ENCODE measurements around the gene PAX8. TPM values are rescaled to one million over a fixed set of nuclear protein-coding genes. Genes with fewer than 3 reads are reported as not detected.

Gene PAX8
- total RNA-seq, 1 donor from 2014 or later, result 56.9 TPM

- H3K27me3 Mint-ChIP-seq, result peaks cover 73% of the 10 kb centered on the region
- no peak overlapping the region for H3K27ac Mint-ChIP-seq
Measured at GRCh38 chr2:113260991-113261390, 17.7 kb downstream of the PAX8 start.

DNA sequence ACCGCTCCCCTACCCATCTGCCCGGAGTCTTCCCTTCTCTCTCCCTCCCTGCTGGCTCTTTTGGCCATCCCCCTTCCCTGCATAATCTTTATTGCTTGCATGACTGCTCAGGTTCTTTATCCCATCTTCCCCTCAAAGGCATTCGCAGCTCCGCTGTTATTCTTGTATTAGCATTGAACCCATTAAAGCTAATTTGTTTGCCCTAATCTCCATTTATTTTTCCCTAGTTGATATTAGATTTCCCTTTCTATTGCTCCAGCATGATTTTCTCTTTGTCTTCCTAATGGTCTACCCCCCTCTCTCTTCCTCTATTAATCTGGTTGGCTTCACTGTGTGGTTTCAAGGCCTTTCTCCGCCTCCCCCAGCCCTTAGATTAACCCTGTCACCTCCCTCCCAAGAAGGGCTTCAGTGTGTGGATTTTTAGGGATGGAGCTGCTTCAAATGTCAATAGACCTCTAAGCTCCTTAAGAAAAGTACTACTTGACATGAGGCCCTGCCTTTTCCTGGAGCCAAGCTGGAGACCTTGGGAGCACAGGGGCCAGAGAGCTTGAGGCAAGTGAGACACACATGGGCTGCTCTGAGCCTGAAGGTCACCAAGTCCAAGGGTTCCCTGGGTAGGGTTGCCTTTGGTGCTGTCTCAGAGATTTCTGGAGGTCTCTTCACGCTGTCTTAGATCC, 20.1 kb downstream of the PAX8 start:
- Mint-ChIP-seq H3K27ac (no peak overlapping the region), H3K27me3 (peaks cover 69% of the 10 kb centered on the region), H3K4me1 (ENCODE audit: unreplicated experiment) (peaks cover 6% of the 10 kb centered on the region), H3K4me3 (no peak overlapping the region), H3K9me3 (no peaks in the 10 kb centered on the region), H3K36me3 (no peaks in the 10 kb centered on the region)
- TF ChIP-seq CTCF (conservative IDR thresholded peaks at IDR 0.05), result no peak
- no peak for DNase-seq (ENCODE audit: extremely low spot score, unreplicated experiment)

More at GRCh38 chr2:113260991-113261390, 17.7 kb downstream of the PAX8 start:
- Mint-ChIP-seq H3K4me3 (no peak overlapping the region), H3K36me3 (no peaks in the 10 kb centered on the region), H3K9me3 (no peaks in the 10 kb centered on the region), H3K4me1 (ENCODE audit: unreplicated experiment) (peaks cover 6% of the 10 kb centered on the region)
- no peak for TF ChIP-seq CTCF (conservative IDR thresholded peaks at IDR 0.05)
- no peak for DNase-seq (ENCODE audit: extremely low spot score, unreplicated experiment)

DNA sequence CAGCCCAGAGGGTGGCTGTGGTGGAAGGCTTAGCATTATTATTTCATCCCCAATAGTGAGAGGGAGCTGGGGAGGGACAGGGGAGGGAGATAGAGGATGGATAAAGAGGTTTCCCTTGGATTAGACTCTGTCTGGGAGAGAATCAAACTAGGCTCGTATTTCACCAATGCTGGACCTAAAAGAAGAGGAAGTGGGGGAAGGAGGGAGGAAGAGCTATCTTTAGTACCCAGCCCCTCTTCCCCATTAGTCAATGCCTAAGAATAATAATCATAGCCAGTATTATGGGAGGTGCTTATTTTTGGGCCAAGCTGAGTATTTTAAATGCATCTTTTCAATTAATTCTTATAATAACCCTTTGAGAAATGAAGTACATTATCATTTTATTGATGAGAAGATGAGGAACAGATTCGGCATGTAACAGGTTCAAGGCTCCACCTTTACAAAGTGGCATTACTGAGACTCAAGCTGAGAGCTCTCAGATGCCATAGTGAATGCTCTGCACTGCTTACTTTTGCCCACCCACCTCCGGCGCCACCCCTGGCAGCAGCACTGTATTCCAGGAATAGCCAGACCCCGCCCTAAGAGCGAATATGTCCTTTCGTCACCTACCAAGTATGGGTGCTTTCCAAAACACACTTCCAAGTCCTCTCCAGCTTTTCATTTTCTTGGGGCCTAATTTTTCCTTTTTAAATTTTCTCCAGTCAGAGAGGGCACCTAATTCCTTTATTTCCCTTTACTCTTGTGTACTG, 21.0 kb downstream of the PAX8 start:
- Mint-ChIP-seq H3K9me3 (no peaks in the 10 kb centered on the region), H3K27me3 (peaks cover 66% of the 10 kb centered on the region), H3K36me3 (no peaks in the 10 kb centered on the region), H3K27ac (no peak overlapping the region), H3K4me1 (ENCODE audit: unreplicated experiment) (peaks cover 6% of the 10 kb centered on the region), H3K4me3 (no peak overlapping the region)
- TF ChIP-seq CTCF (conservative IDR thresholded peaks at IDR 0.05), result no peak
- no peak for DNase-seq (ENCODE audit: extremely low spot score, unreplicated experiment)

DNA sequence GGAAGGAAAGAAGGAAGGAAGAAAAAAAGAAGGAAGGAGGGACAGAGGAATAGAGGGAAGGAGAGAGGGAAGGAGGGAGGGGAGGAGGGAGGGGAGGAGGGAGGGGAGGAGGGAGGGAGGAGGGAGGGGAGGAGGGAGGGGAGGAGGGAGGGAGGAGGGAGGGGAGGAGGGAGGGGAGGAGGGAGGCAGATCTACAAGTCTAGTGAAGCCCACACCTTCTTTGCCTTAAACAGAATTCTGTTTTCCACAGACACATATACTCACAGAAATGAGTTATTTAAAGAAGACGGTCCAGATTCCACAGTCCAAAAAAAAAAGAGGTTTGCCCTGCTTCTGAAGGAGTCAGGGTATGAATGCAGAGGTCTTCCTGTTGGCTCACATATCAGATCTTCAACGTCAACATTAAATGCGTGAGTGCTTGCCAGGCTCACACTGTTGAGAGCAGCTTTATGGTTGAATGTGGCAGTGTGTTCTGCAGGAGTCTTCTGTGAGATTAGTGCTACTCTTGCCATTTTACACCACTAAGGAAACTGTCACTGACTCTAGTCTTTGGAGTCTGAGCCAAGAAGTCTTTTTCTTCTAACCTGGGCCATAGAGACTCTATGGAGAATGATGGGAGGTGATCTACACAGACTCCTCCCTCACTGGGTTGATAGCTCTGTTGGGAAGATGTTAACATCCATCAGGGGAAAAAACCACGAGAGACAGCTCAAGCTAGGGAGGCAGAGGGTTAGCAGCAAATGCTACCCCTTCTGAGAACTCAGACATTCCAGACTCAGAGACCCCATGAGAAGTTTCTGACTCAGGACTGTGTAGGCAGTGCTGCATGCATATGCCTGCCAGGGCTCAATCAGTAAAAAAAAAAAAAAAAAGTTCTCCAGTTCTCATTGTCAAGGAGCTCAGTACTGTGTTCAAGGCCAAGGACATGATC, 23.3 kb downstream of the PAX8 start:
- Mint-ChIP-seq H3K36me3 (no peaks in the 10 kb centered on the region), H3K27me3 (peaks cover 54% of the 10 kb centered on the region), H3K9me3 (no peaks in the 10 kb centered on the region), H3K27ac (no peak overlapping the region), H3K4me1 (ENCODE audit: unreplicated experiment) (peaks cover 6% of the 10 kb centered on the region), H3K4me3 (no peak overlapping the region)
- no peak for TF ChIP-seq CTCF (conservative IDR thresholded peaks at IDR 0.05)
- no peak for DNase-seq (ENCODE audit: extremely low spot score, unreplicated experiment)

- Mint-ChIP-seq H3K4me1 (ENCODE audit: unreplicated experiment) (peaks cover 3% of the 10 kb centered on the region), H3K27me3 (peaks cover 42% of the 10 kb centered on the region), H3K4me3 (no peak overlapping the region), H3K36me3 (no peaks in the 10 kb centered on the region), H3K9me3 (no peaks in the 10 kb centered on the region), H3K27ac (no peak overlapping the region)
- no peak for DNase-seq (ENCODE audit: extremely low spot score, unreplicated experiment)
- TF ChIP-seq CTCF (conservative IDR thresholded peaks at IDR 0.05), result no peak
Measured at GRCh38 chr2:113253453-113253852, 25.3 kb downstream of the PAX8 start.
